Measurements from ENCODE around the gene ORAI3.

The ORAI3 gene

DNA sequence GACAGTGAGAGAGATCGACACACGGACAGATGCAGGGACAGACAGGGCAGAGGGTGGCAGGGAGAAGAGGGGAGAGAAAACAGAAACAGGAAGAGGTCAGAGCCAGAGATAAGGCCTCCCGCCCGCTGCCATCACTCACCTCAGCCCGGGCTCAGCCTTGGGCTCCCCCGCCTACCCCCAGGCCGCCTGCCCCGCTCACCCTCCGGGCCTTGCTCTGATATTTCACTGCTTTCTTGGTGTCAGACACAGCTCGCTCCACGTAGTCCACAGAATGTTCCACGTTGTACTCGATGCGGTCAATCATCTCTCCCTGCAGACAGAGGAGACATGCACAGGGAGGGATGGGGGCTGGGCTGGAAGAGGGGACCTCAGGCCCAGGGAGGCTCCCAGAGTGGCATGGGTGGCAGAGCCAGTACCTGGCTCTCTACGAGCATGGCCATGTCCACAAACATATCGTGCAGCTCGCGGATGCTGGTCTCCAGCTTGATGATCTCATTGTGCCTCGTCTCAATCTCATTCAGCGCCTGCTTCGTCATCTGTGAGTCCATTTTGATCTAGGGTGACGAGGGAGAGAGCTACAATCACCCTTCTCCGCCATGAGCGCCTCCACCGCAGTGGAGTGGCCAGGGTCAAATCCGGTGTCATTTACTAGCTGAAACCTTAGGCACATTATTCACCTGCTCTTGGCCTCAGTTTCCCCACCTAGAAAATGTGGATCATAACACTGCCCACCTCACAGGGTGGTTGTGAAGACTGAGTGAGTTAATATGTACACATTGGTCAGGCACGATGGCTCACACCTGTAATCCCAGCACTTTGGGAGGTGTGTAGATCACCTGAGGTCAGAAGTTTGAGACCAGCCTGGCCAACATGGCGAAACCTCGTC lies 44.3 kb downstream of the ORAI3 start:
- no peak for DNase-seq

DNA sequence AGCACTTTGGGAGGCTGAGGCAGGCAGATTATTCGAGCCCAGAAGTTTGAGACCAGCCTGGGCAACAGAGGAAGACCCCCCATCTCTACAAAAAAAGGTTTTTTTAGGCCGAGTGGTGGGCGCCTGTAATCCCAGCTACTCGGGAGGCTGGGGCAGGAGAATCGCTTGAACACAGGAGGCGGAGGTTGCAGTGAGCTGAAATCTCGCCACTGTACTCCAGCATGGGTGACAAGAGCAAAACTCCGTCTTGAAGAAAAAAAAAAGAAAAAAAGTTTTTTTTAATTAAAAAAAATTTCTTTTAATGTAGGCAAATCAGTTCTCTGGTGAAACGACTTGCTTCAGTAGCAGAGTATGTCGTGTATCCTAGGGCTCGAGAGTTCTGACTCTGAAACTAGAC lies 47.1 kb downstream of the ORAI3 start:
- no peak for DNase-seq

GRCh38 chr16:30996324-30996984 lies 47.6 kb downstream of the ORAI3 start:
- no peak for DNase-seq

DNA sequence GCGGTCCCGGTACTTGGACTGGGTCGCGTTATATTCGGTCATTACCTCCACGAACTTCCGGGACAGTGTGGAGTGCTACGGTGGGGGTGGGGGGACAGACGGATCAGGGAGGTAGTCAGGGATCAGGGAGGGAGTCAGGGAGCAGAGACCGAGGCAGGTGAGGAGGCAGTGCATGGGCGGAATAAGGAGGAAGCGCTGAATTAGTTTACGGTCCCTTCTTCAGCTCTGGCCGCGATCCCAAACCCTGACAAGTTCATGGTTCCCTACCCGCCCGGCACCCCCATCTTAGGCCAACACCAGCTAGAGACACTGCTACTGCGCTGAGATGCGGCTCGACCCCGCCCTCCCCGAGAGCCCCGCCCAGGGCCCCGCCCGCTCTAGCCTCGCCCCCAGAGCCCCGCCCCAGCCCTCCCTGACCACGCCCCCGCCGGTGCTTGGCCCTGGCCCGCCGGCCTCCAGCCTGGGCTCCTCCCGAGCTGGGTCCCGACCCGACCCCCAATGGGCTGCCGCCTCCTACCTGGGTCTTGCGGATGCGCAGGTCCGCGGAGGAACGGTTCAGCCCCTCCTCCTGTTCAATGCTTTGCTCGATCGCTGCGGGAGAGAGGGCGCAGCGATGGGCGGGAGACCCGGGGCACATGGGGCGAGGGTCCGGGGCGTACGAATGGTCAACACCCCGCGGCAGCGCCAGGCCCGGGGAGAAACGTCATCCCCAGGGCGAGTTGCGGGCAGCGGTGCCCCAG lies 48.3 kb downstream of the ORAI3 start:
- no peak for DNase-seq

DNA sequence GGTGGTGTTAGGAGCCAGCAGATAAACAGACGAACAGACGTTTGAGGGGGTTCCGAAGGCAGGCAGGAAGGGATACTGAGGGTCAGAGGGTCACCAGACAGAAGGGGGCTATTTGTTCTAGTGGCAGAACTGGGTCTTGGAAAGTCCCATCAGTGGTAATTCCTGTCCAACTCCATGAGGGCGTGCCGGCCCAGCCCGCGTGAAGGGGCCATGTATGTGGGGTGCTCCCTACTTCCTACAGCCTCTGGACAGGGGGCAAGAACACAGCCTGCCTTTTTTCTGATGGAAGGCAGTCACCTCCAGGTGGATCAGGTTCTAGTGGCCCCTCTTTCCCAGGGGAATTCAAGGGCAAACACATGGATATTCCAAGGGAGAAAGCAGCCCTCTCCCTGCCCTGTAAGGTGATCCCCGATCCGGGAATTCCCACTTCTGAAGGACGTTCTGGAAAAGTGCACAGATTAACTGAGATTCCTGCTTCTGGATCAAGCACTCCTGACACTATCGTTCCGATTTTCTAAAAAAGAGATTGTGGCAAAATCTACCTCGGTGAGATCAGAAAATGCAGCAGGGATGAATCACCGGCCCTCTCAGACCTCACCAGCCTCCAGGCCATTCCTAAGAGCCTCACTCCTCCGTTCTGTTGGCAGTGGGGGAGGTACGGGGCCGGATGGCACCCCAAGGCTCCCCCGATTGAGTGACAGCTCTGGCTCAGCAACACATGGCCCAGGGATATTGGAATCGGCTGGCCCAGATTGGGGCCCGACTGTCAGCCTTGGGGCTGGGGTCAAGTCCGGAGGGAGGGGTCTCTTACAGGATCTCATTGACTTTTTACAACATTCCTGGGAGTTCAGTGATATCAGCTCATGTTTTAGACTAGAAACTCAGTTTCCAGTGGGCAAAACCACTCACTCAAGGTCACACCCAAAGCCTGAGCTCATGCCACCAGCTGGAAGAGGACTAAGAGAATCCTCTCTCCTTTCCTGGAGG lies 49.1 kb downstream of the ORAI3 start:
- DNase-seq, result no peak

- no peak for DNase-seq
Observed at GRCh38 chr16:30998852-30999761, 50.2 kb downstream of the ORAI3 start.

DNA sequence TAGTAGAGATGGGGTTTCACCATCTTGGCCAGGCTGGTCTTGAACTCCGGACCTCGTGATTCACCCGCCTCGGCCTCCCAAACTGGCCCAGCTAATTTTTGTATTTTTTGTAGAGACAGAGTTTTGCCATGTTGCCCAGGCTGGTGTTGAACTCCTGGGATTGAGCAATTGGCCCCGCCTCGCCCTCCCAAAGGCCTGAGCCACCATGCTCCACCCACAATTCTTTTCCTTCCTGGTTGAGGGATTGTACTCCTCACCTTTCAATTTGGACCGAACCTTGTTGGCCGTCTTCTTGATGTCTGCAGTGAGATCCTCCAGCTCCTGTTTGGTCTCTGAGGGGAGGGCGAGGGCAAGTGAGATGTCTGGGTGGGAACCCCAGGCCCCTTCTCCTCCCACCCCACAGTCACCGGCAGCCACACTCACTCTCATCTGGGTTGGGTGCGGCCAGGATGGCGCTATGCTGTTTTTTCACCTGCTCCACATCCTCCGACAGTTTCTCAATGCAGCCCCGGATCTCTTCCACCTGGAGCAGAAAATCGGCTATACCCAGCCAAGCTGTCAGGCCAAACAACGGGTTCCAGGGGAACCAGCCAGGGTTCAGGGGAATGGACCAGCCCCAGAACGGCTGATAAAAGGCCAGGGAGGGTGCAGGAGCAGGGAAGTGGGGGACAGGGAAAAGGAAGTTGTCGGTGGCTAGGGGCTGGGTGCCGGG lies 52.0 kb downstream of the ORAI3 start:
- no peak for DNase-seq

GRCh38 chr16:31001507-31002249 lies 52.8 kb downstream of the ORAI3 start:
- no peak for DNase-seq

GRCh38 chr16:31002250-31002700 lies 53.4 kb downstream of the ORAI3 start:
- no peak for DNase-seq

- no peak for DNase-seq
Observed at GRCh38 chr16:31002862-31003341, 54.0 kb downstream of the ORAI3 start.

- DNase-seq, result no peak
Observed at GRCh38 chr16:31003744-31004143, 54.9 kb downstream of the ORAI3 start.

Data from NCI-H1930 (cell line).